ENCODE measurements around the gene CAPZA1.

GRCh38 chr1:112713466-112714312, 94.1 kb downstream of the CAPZA1 start:
- no peak for TF ChIP-seq POLR2A (IDR thresholded peaks at IDR 0.05; ENCODE audit: low read length)
- no peak for TF ChIP-seq GATA1 (IDR thresholded peaks at IDR 0.05; ENCODE audit: low read depth, low read length)

Measured in erythroblast (primary cell).